Panc1 (cell line): ENCODE data around the gene MLN. TPM values are rescaled to one million over a fixed set of nuclear protein-coding genes. Genes with fewer than 3 reads are reported as not detected.

ENCODE experiments used
- ATAC-seq: fragments of 200-7000 bp; cut with Tn5 transposase; 2 replicates; pipeline ENCODE4 v1.9.1; 2020; ENCODE audit warnings: mild to moderate bottlenecking, moderate library complexity
- BruUV-seq: library from RNA; stranded (reverse); fragments of 400-500 nt; replicated peaks from 2 replicates; lab custom pipeline; 2021; lab: Mats Ljungman, UMichigan
- CTCF ChIA-PET: fragments of 300-600 bp; sonication (Branson Sonifier 250); formaldehyde crosslinking; loops from one replicate; lab custom pipeline; 2022; ENCODE audit warnings: antibody characterized with exemption; lab: Charles Lee
- POLR2A ChIA-PET: fragments of 300-600 bp; sonication (Branson Sonifier 250); formaldehyde crosslinking; loops from one replicate; lab custom pipeline; 2022; ENCODE audit warnings: antibody characterized with exemption; lab: Charles Lee
- DNase-seq: peaks from one replicate; pipeline ENCODE4 v3.0.0-alpha.2; 2010; ENCODE audit warnings: low read depth, low spot score
- H3K27ac ChIP-seq: 2 replicates; pipeline ENCODE4 v1.5.1; 2011; ENCODE audit warnings: mild to moderate bottlenecking, low read length, inconsistent platforms
- H3K27me3 ChIP-seq: fragments of 200-500 bp; sonication (Bioruptor generic); 2 replicates; pipeline ENCODE4 v1.6.0; 2014; ENCODE audit warnings: low read length, inconsistent platforms; ENCODE audit not compliant: control insufficient read depth, insufficient read depth
- H3K36me3 ChIP-seq: fragments of 200-500 bp; sonication (Bioruptor generic); 2 replicates; pipeline ENCODE4 v1.5.1; 2014; ENCODE audit warnings: inconsistent platforms, mild to moderate bottlenecking, low read length, moderate library complexity; ENCODE audit not compliant: control insufficient read depth, insufficient read depth
- H3K4me1 ChIP-seq: 2 replicates; pipeline ENCODE4 v1.5.1; 2011; ENCODE audit warnings: inconsistent platforms, mild to moderate bottlenecking, low read length, moderate library complexity; ENCODE audit not compliant: control insufficient read depth, insufficient read depth
- H3K4me3 ChIP-seq, 2 experiments: 2 replicates each; pipeline ENCODE4 v1.5.1; 2011 to 2012; ENCODE audit warnings: low read depth in 2 of 2, low read length in 2 of 2, mild to moderate bottlenecking in 2 of 2, inconsistent platforms in 1 of 2, moderate library complexity in 1 of 2
- H3K9me3 ChIP-seq: fragments of 200-500 bp; sonication (Bioruptor generic); 2 replicates; pipeline ENCODE4 v1.5.1; 2014; ENCODE audit warnings: low read depth, mild to moderate bottlenecking, inconsistent platforms, low read length, moderate library complexity; ENCODE audit not compliant: control insufficient read depth, insufficient read depth
- CTCF ChIP-seq: fragments of 450-650 bp; IDR thresholded peaks from 2 replicates; pipeline ENCODE4 v1.5.1; 2017; ENCODE audit warnings: mild to moderate bottlenecking
- POLR2AphosphoS5 ChIP-seq: IDR thresholded peaks from 2 replicates; pipeline ENCODE4 v1.6.1; 2012; ENCODE audit warnings: mild to moderate bottlenecking, low read depth, low read length, moderate library complexity
- REST ChIP-seq, 2 experiments: IDR thresholded peaks; 2 replicates each; pipeline ENCODE4 v1.6.1; 2011 to 2012; ENCODE audit warnings: low read depth in 2 of 2, control low read depth in 1 of 2, low read length in 1 of 2, mild to moderate bottlenecking in 1 of 2, moderate library complexity in 1 of 2; ENCODE audit not compliant: insufficient read depth in 1 of 2
- SIN3A ChIP-seq: IDR thresholded peaks from 2 replicates; pipeline ENCODE4 v1.6.1; 2012; ENCODE audit warnings: low read depth, mild to moderate bottlenecking, low read length, moderate library complexity, borderline replicate concordance; ENCODE audit not compliant: insufficient read depth
- TCF7L2 ChIP-seq: IDR thresholded peaks from 2 replicates; pipeline ENCODE4 v1.6.1; 2011; ENCODE audit warnings: mild to moderate bottlenecking, low read depth, low read length, inconsistent platforms
- in situ Hi-C: cut with HindIII; loops from 2 replicates; pipeline ENCODE4 v1.10.0; 2016; ENCODE audit warnings: low sequenced_read_pairs, low pct_unique_long_range_greater_than_20kb
- intact Hi-C: fragments of 100-400 bp; cut with micrococcal nuclease; formaldehyde crosslinking; loops from one replicate; pipeline ENCODE4 v1.10.0; 2022; ENCODE audit not compliant: unreplicated experiment
- total RNA-seq: library from RNA; stranded (reverse); gene quantifications from one replicate; pipeline ENCODE4 v1.2.1, GENCODE V29; 2021; ENCODE audit not compliant: unreplicated experiment

MLN gene
- total RNA-seq, 1 experiment from 2014 or later = not detected

GRCh38 chr6:33768644-33769120, 35.1 kb downstream of the MLN start:
- ATAC-seq (peak; percentile 73), DNase-seq (no peak)
- ChIA-PET POLR2A (no interaction called here), CTCF (no interaction called here)
- no TSS peak for BruUV-seq
- no peak overlapping the region for H3K27ac ChIP-seq
- peaks cover 23% of the 10 kb centered on the region for H3K4me1 ChIP-seq
- TF ChIP-seq CTCF (peak; percentile 94), REST (IDR thresholded peaks at IDR 0.05; ENCODE audit: insufficient read depth in 1 of 2, low read depth in 2 of 2, low read length in 1 of 2) (no peak), POLR2AphosphoS5 (no peak), TCF7L2 (no peak), SIN3A (no peak)
- H3K9me3 ChIP-seq = no peaks in the 10 kb centered on the region
- in situ Hi-C loops (no loop called here), intact Hi-C loops (no loop called here)
- no peak overlapping the region for H3K4me3 ChIP-seq
- H3K36me3 ChIP-seq = no peaks in the 10 kb centered on the region
- H3K27me3 ChIP-seq = no peaks in the 10 kb centered on the region

DNA sequence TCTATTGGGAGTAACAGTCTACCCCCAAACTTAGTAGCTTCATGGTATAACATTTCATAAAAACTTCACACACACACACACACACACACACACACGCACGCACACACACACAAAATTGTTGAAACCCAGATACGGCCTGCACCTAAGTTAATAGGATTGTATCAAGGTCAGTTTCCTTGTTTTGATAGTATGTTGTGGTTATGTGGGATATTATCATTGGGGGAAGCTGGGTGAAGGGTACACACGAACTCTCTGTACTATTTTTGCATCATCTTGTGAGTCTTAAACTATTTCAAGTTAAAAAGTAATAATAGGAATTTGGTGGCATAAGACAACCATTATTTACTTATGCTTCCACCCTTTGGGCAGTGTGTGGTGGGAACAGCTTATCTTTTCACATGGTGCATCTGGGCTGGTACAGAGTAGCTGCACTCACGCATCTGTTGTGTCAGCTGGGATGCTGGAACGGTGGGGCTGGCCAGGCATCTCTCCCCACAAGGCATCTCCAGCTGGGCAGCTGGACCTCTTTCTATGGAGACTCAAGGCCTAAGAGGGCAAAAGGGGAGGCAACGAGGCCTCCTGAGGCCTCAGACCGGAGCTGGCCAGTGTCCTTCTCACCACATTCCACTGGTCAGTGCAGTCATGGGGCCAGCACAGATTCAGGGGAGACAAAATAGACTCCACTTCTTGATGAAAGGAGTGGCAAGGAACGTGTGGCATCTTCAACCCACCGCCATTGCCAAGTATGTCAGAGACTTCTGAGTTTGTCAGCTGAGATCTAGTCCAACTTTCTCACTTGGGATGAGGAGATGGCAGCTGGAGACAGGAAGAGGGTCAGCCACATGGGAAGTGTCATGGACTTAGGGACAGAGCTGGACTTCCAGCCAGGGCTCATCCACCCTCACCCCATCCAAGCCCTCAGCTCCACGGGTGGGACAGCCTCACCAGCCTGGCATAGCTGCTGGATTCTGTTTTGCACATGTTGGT, 36.6 kb downstream of the MLN start:
- CTCF ChIA-PET = interaction anchor here (0.7 kb wide), 1 partner anchor 429 kb away, joined by 3 read pairs; no protein-coding TSS in a partner anchor
- POLR2A ChIA-PET = no interaction called here
- ATAC-seq (no peak), DNase-seq (no peak)
- intact Hi-C loops = no loop called here
- Histone ChIP-seq H3K36me3 (no peaks in the 10 kb centered on the region), H3K27ac (no peak overlapping the region), H3K4me1 (peaks cover 13% of the 10 kb centered on the region), H3K27me3 (no peaks in the 10 kb centered on the region), H3K4me3 (no peak overlapping the region), H3K9me3 (no peaks in the 10 kb centered on the region)
- TF ChIP-seq SIN3A = no peak
- no peak for TF ChIP-seq TCF7L2
- TF ChIP-seq POLR2AphosphoS5 = no peak
- TF ChIP-seq REST (IDR thresholded peaks at IDR 0.05; ENCODE audit: insufficient read depth in 1 of 2, low read depth in 2 of 2, low read length in 1 of 2) = no peak
- no peak for TF ChIP-seq CTCF
- no TSS peak for BruUV-seq
- in situ Hi-C loops = no loop called here
